GM19455 (cell line): Measurements from ENCODE around the gene TCF25.

ENCODE experiments used
- ATAC-seq: cut with Tn5 transposase; IDR thresholded peaks from one replicate; pipeline ENCODE4 v1.9.1; 2021; ENCODE audit not compliant: unreplicated experiment

The TCF25 gene

GRCh38 chr16:89936034-89936433 lies 62.6 kb downstream of the TCF25 start:
- no peak for ATAC-seq

- ATAC-seq: no peak
Observed at GRCh38 chr16:89936508-89936907, 63.1 kb downstream of the TCF25 start.

GRCh38 chr16:89936981-89937380 lies 63.6 kb downstream of the TCF25 start:
- ATAC-seq: no peak

GRCh38 chr16:89938175-89938885 lies 64.9 kb downstream of the TCF25 start:
- ATAC-seq: no peak

GRCh38 chr16:89944773-89945172 lies 71.4 kb downstream of the TCF25 start:
- no peak for ATAC-seq

- no peak for ATAC-seq
Observed at GRCh38 chr16:89945654-89946053, 72.3 kb downstream of the TCF25 start.

GRCh38 chr16:89946515-89946914 lies 73.1 kb downstream of the TCF25 start:
- no peak for ATAC-seq

- no peak for ATAC-seq
Observed at GRCh38 chr16:89949121-89949742, 75.8 kb downstream of the TCF25 start.

- ATAC-seq: no peak
Observed at GRCh38 chr16:89949756-89950155, 76.4 kb downstream of the TCF25 start.

- no peak for ATAC-seq
Observed at GRCh38 chr16:89951509-89951908, 78.1 kb downstream of the TCF25 start.

- ATAC-seq: no peak
Observed at GRCh38 chr16:89952049-89952448, 78.7 kb downstream of the TCF25 start.

GRCh38 chr16:89952551-89952950 lies 79.2 kb downstream of the TCF25 start:
- no peak for ATAC-seq

GRCh38 chr16:89953671-89954406 lies 80.4 kb downstream of the TCF25 start:
- peak; percentile 56 for ATAC-seq

GRCh38 chr16:89954462-89954861 lies 81.1 kb downstream of the TCF25 start:
- no peak for ATAC-seq

GRCh38 chr16:89955001-89955685 lies 81.8 kb downstream of the TCF25 start:
- no peak for ATAC-seq

- ATAC-seq: no peak
Observed at GRCh38 chr16:89956505-89957215, 83.3 kb downstream of the TCF25 start.

GRCh38 chr16:89957216-89957785 lies 83.9 kb downstream of the TCF25 start:
- no peak for ATAC-seq

- no peak for ATAC-seq
Observed at GRCh38 chr16:89958068-89958467, 84.7 kb downstream of the TCF25 start.

- no peak for ATAC-seq
Observed at GRCh38 chr16:89958596-89958995, 85.2 kb downstream of the TCF25 start.

GRCh38 chr16:89960966-89961365 lies 87.6 kb downstream of the TCF25 start:
- ATAC-seq: no peak
